Fibroblast of lung (primary cell): ENCODE measurements around the gene ABHD13. TPM values are rescaled to one million over a fixed set of nuclear protein-coding genes. Genes with fewer than 3 reads are reported as not detected.

Experiments used
- DNase-seq, 2 donors: peaks; one replicate each; pipeline versions ENCODE4 v3.0.0 to v3.0.0-alpha.2; 2010; ENCODE audit warnings: low read depth in 2 of 2
- H2AFZ ChIP-seq: 2 replicates; pipeline ENCODE4 v1.5.1; 2012; ENCODE audit warnings: low read length, control low read depth, inconsistent platforms
- H3K27ac ChIP-seq: 2 replicates; pipeline ENCODE4 v1.5.1; 2011; ENCODE audit warnings: low read length, control low read depth; ENCODE audit not compliant: insufficient read depth
- H3K27me3 ChIP-seq: 2 replicates; pipeline ENCODE4 v1.5.1; 2011; ENCODE audit warnings: mild to moderate bottlenecking, low read length; ENCODE audit not compliant: control insufficient read depth, insufficient read depth
- H3K36me3 ChIP-seq: 2 replicates; pipeline ENCODE4 v1.5.1; 2011; ENCODE audit warnings: low read length; ENCODE audit not compliant: control insufficient read depth, insufficient read depth
- H3K4me1 ChIP-seq: 2 replicates; pipeline ENCODE4 v1.5.1; 2011; ENCODE audit warnings: low read length; ENCODE audit not compliant: control insufficient read depth, insufficient read depth; ENCODE audit errors: extremely low read depth
- H3K4me2 ChIP-seq: 2 replicates; pipeline ENCODE4 v1.5.1; 2011; ENCODE audit warnings: low read length, control low read depth; ENCODE audit not compliant: insufficient read depth; ENCODE audit errors: extremely low read depth
- H3K4me3 ChIP-seq, 4 experiments: fragments of 200-600 bp in 1 of 4; sonication (generic) in 1 of 4; replicated peaks in 1 of 4; 2 replicates each; pipeline ENCODE4 v1.5.1; 2011 to 2016; ENCODE audit warnings: low read length in 4 of 4, low read depth in 3 of 4, mild to moderate bottlenecking in 3 of 4, control low read depth in 2 of 4, inconsistent platforms in 1 of 4, mixed read lengths in 1 of 4; ENCODE audit not compliant: insufficient read depth in 1 of 4; ENCODE audit errors: control extremely low read depth in 1 of 4
- H3K79me2 ChIP-seq: 2 replicates; pipeline ENCODE4 v1.5.1; 2012; ENCODE audit warnings: mild to moderate bottlenecking, low read length, inconsistent platforms; ENCODE audit not compliant: control insufficient read depth, insufficient read depth
- H3K9ac ChIP-seq: 2 replicates; pipeline ENCODE4 v1.5.1; 2011; ENCODE audit warnings: mild to moderate bottlenecking, low read length, control low read depth; ENCODE audit not compliant: insufficient read depth
- H3K9me3 ChIP-seq: 2 replicates; pipeline ENCODE4 v1.5.1; 2012; ENCODE audit warnings: low read depth, low read length; ENCODE audit not compliant: control insufficient read depth, insufficient read depth
- H4K20me1 ChIP-seq: 2 replicates; pipeline ENCODE4 v1.5.1; 2011; ENCODE audit warnings: low read length; ENCODE audit not compliant: control insufficient read depth, insufficient read depth; ENCODE audit errors: extremely low read depth
- EZH2 ChIP-seq: IDR thresholded peaks from 2 replicates; pipeline ENCODE4 v1.5.1; 2012; ENCODE audit warnings: low read length, control low read depth, mild to moderate bottlenecking; ENCODE audit errors: missing control alignments
- polyA plus RNA-seq, 2 donors: library from polyadenylated mRNA; depleted of rRNA in 1 of 2; stranded (reverse) in 1 of 2; unstranded in 1 of 2; fragments of >200 nt; gene quantifications; 2 replicates each; pipeline ENCODE4 v1.2.1, GENCODE V29; 2011 to 2012; ENCODE audit warnings: missing spikeins in 1 of 2
- total RNA-seq: library from RNA; depleted of rRNA; stranded (reverse); fragments of >200 nt; gene quantifications from 2 replicates; pipeline ENCODE4 v1.2.1, GENCODE V29; 2014
- TF ChIP-seq, protein P1 (sequence below), 2 donors: IDR thresholded peaks in 1 of 2; conservative IDR thresholded peaks in 1 of 2; 1 replicate in 1 of 2; 2 replicates in 1 of 2; pipeline ENCODE4 v1.5.1; 2011 to 2012; ENCODE audit warnings: low read length in 2 of 2, control low read depth in 1 of 2, inconsistent platforms in 1 of 2, low read depth in 1 of 2, mild to moderate bottlenecking in 1 of 2

Gene ABHD13
- total and polyA plus RNA-seq, 2 donors (not counting 1 experiment from before 2014, with no cell fraction given): 7.1 to 9.7 TPM

GRCh38 chr13:108188260-108188659 is 29.9 kb upstream of the ABHD13 start:
- Histone ChIP-seq H3K27me3 (no peaks in the 10 kb centered on the region), H3K9me3 (no peaks in the 10 kb centered on the region), H3K9ac (no peak overlapping the region)

GRCh38 chr13:108190897-108191296 is 27.3 kb upstream of the ABHD13 start:
- no peak for DNase-seq
- H3K9me3 ChIP-seq: no peaks in the 10 kb centered on the region
- H4K20me1 ChIP-seq: no peaks in the 10 kb centered on the region
- H3K27me3 ChIP-seq: no peaks in the 10 kb centered on the region
- no peaks in the 10 kb centered on the region for H3K79me2 ChIP-seq
- H2AFZ ChIP-seq: no peak overlapping the region
- no peak overlapping the region for H3K4me3 ChIP-seq
- TF ChIP-seq, protein P1, sequence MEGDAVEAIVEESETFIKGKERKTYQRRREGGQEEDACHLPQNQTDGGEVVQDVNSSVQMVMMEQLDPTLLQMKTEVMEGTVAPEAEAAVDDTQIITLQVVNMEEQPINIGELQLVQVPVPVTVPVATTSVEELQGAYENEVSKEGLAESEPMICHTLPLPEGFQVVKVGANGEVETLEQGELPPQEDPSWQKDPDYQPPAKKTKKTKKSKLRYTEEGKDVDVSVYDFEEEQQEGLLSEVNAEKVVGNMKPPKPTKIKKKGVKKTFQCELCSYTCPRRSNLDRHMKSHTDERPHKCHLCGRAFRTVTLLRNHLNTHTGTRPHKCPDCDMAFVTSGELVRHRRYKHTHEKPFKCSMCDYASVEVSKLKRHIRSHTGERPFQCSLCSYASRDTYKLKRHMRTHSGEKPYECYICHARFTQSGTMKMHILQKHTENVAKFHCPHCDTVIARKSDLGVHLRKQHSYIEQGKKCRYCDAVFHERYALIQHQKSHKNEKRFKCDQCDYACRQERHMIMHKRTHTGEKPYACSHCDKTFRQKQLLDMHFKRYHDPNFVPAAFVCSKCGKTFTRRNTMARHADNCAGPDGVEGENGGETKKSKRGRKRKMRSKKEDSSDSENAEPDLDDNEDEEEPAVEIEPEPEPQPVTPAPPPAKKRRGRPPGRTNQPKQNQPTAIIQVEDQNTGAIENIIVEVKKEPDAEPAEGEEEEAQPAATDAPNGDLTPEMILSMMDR (conservative IDR thresholded peaks at IDR 0.05 in 1 of 2, IDR thresholded peaks at IDR 0.05 in 1 of 2; ENCODE audit: low read depth in 1 of 2, low read length in 2 of 2): no peak
- TF ChIP-seq EZH2: no peak
- H3K9ac ChIP-seq: no peak overlapping the region
- H3K27ac ChIP-seq: no peak overlapping the region
- H3K4me2 ChIP-seq: no peak overlapping the region
- no peaks in the 10 kb centered on the region for H3K36me3 ChIP-seq
- no peaks in the 10 kb centered on the region for H3K4me1 ChIP-seq

More at GRCh38 chr13:108188260-108188659, 29.9 kb upstream of the ABHD13 start:
- no peak for TF ChIP-seq EZH2
- TF ChIP-seq, protein P1 (conservative IDR thresholded peaks at IDR 0.05 in 1 of 2, IDR thresholded peaks at IDR 0.05 in 1 of 2; ENCODE audit: low read depth in 1 of 2, low read length in 2 of 2): no peak
- DNase-seq: no peak
- H3K79me2 ChIP-seq: no peaks in the 10 kb centered on the region
- no peaks in the 10 kb centered on the region for H4K20me1 ChIP-seq
- H3K4me1 ChIP-seq: no peaks in the 10 kb centered on the region
- no peak overlapping the region for H2AFZ ChIP-seq
- no peak overlapping the region for H3K27ac ChIP-seq
- no peak overlapping the region for H3K4me3 ChIP-seq
- no peak overlapping the region for H3K4me2 ChIP-seq
- H3K36me3 ChIP-seq: no peaks in the 10 kb centered on the region

DNA sequence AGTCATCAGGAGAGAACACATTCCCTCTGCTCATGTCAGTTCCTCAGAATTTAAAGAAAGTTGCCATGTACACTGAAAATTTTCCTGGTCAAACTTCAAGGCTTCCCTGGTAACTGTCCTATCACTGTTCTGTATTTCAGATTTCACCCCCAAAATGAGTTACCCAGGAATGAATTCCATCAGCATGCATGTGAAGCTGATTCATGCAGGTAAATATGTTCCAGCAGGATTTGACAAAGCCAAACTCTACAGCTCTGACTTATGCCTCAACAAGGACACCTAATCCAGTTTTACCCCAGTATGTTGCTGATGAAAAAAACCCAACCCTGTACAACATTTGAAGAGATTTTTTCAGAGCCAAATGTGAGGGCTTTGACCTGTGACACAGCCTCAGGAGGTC is 24.4 kb upstream of the ABHD13 start:
- Histone ChIP-seq H3K27ac (no peak overlapping the region), H3K4me3 (no peak overlapping the region), H3K9ac (no peak overlapping the region), H4K20me1 (no peaks in the 10 kb centered on the region), H3K4me1 (no peaks in the 10 kb centered on the region), H3K36me3 (no peaks in the 10 kb centered on the region), H3K79me2 (no peaks in the 10 kb centered on the region), H3K9me3 (no peaks in the 10 kb centered on the region), H2AFZ (no peak overlapping the region), H3K27me3 (no peaks in the 10 kb centered on the region), H3K4me2 (no peak overlapping the region)
- no peak for DNase-seq
- no peak for TF ChIP-seq EZH2
- TF ChIP-seq, protein P1 (conservative IDR thresholded peaks at IDR 0.05 in 1 of 2, IDR thresholded peaks at IDR 0.05 in 1 of 2; ENCODE audit: low read depth in 1 of 2, low read length in 2 of 2): no peak
